ENCODE measurements around the gene PRTN3. TPM values are rescaled to one million over a fixed set of nuclear protein-coding genes. Genes with fewer than 3 reads are reported as not detected.
A peak's percentile ranks its signal among the peaks of the same experiment; 100 is the strongest.

Gene PRTN3
- polyA plus RNA-seq, 1 of the 3 experiments (the other 2 are of a cell fraction): not detected

DNA sequence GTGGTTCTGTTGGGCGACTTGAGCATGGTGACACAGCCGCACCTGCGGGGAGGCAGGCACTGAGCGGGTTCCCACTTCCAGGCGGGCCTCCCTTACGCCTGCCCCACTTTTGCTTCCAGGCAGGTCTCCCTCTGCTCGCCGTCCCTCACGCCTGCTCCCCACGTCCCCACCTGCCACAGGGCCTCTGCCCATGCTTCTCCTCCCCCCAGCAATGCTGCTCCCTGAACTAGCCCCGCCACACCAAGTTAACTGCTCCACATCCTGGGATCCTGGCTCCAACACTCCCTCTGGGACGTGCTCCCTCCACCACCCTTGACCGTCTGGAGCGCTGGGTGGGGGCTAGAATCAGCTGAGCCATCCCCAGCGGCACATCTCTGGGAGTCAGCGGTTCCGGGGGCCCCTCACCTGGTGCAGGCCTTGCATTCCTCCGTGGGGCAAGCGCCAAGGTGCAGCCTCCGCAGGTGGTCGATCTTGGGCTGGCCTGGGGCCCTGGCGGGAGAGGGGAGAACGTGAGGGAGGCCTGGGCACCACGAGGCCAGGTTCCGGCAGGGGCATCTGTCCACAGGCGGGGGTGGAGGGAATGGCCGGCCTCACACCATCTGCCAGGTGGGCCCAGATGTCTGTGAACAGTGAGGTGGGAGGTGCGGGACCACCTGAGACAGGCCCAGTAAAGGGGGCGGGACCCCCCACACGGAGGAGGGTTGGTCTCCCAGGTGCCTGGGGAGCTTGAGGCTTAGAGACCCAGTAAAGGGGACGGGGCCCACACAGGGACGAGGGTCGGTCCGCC, 27.9 kb downstream of the PRTN3 start:
- Histone ChIP-seq H3K9ac (no peak overlapping the region), H3K27ac (ENCODE audit: low read depth in 2 of 2, low read length in 1 of 2) (peak overlapping the region in 1 of 2 experiments; percentile 67; a peak in 1 of 4 replicates), H3K36me3 (replicated peaks in 1 of 2; ENCODE audit: control insufficient read depth in 1 of 2, insufficient read depth in 2 of 2, low read length in 1 of 2) (peaks cover 0 to 30% of the 10 kb centered on the region in 2 experiments), H3K4me1 (ENCODE audit: control insufficient read depth in 1 of 2, insufficient read depth in 2 of 2, low read depth in 1 of 2, low read length in 1 of 2) (peaks cover 4 to 16% of the 10 kb centered on the region in 2 experiments; a peak in 2 of 4 replicates), H3F3A (replicated peaks; ENCODE audit: insufficient read depth) (peaks cover 20% of the 10 kb centered on the region), H3K27me3 (ENCODE audit: insufficient read depth) (no peaks in the 10 kb centered on the region), H3K9me2 (no peaks in the 10 kb centered on the region), H3K4me2 (no peak overlapping the region), H3K79me2 (ENCODE audit: insufficient read depth) (no peaks in the 10 kb centered on the region), H3K9me3 (no peaks in the 10 kb centered on the region), H4K20me1 (ENCODE audit: insufficient read depth) (no peaks in the 10 kb centered on the region), H3K4me3 (ENCODE audit: low read depth in 2 of 2, low read length in 1 of 2) (no peak overlapping the region), H2AFZ (ENCODE audit: low read depth) (no peak overlapping the region)
- POLR2A ChIA-PET: no interaction called here
- 91% methylated on average over 21 of the region's 34 CpGs for WGBS (ENCODE audit: low lambda C conversion rate)
- CTCF ChIA-PET: interaction anchor here (1.0 kb wide), 1 partner anchor 113 kb away, joined by 3 read pairs; no protein-coding TSS in a partner anchor
- no peak for DNase-seq
- TF ChIP-seq RFX5 (IDR thresholded peaks at IDR 0.05; ENCODE audit: low read length): no peak
- TF ChIP-seq TEAD4 (IDR thresholded peaks at IDR 0.05; ENCODE audit: borderline replicate concordance, insufficient read depth): no peak
- no peak for TF ChIP-seq CTCF (IDR thresholded peaks at IDR 0.05)
- no peak for TF ChIP-seq SMC3 (IDR thresholded peaks at IDR 0.05; ENCODE audit: low read depth, low read length)
- TF ChIP-seq, protein P1, sequence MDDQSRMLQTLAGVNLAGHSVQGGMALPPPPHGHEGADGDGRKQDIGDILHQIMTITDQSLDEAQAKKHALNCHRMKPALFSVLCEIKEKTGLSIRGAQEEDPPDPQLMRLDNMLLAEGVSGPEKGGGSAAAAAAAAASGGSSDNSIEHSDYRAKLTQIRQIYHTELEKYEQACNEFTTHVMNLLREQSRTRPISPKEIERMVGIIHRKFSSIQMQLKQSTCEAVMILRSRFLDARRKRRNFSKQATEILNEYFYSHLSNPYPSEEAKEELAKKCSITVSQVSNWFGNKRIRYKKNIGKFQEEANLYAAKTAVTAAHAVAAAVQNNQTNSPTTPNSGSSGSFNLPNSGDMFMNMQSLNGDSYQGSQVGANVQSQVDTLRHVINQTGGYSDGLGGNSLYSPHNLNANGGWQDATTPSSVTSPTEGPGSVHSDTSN (IDR thresholded peaks at IDR 0.05): no peak
- TF ChIP-seq YY1 (IDR thresholded peaks at IDR 0.05; ENCODE audit: low read depth): no peak
- no peak for TF ChIP-seq RAD21 (IDR thresholded peaks at IDR 0.05; ENCODE audit: low read length)

GRCh38 chr19:869245-870177, 28.7 kb downstream of the PRTN3 start:
- peaks cover 4 to 16% of the 10 kb centered on the region in 2 experiments; a peak in 2 of 4 replicates for H3K4me1 ChIP-seq (ENCODE audit: control insufficient read depth in 1 of 2, insufficient read depth in 2 of 2, low read depth in 1 of 2, low read length in 1 of 2)
- H3F3A ChIP-seq (replicated peaks; ENCODE audit: insufficient read depth): peaks cover 22% of the 10 kb centered on the region
- H3K9ac ChIP-seq: no peak overlapping the region
- no peaks in the 10 kb centered on the region for H3K79me2 ChIP-seq (ENCODE audit: insufficient read depth)
- H3K4me2 ChIP-seq: no peak overlapping the region
- no peak for TF ChIP-seq TEAD4 (IDR thresholded peaks at IDR 0.05; ENCODE audit: borderline replicate concordance, insufficient read depth)
- TF ChIP-seq FOSL2 (IDR thresholded peaks at IDR 0.05; ENCODE audit: borderline replicate concordance, low read depth): peak; percentile 62; the same call in 1 of the 2 replicates
- TF ChIP-seq, protein P2, sequence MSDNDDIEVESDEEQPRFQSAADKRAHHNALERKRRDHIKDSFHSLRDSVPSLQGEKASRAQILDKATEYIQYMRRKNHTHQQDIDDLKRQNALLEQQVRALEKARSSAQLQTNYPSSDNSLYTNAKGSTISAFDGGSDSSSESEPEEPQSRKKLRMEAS (IDR thresholded peaks at IDR 0.05; ENCODE audit: low read depth): peak; percentile 61; the same call in 1 of the 2 replicates
- H3K27me3 ChIP-seq (ENCODE audit: insufficient read depth): no peaks in the 10 kb centered on the region
- POLR2A ChIA-PET: no interaction called here
- no peaks in the 10 kb centered on the region for H4K20me1 ChIP-seq (ENCODE audit: insufficient read depth)
- WGBS (ENCODE audit: low lambda C conversion rate): 63% methylated on average over 21 of the region's 29 CpGs
- DNase-seq: no peak
- H3K27ac ChIP-seq (ENCODE audit: low read depth in 2 of 2, low read length in 1 of 2): peak overlapping the region in 1 of 2 experiments; percentile 67; a peak in 1 of 4 replicates
- no peaks in the 10 kb centered on the region for H3K9me2 ChIP-seq
- peaks cover 0 to 33% of the 10 kb centered on the region in 2 experiments for H3K36me3 ChIP-seq (replicated peaks in 1 of 2; ENCODE audit: control insufficient read depth in 1 of 2, insufficient read depth in 2 of 2, low read length in 1 of 2)
- no peak overlapping the region for H2AFZ ChIP-seq (ENCODE audit: low read depth)
- H3K4me3 ChIP-seq (ENCODE audit: low read depth in 2 of 2, low read length in 1 of 2): no peak overlapping the region
- CTCF ChIA-PET: no interaction called here
- H3K9me3 ChIP-seq: no peaks in the 10 kb centered on the region

Measured in SK-N-SH (cell line).